ENCODE measurements around the gene TMPRSS11B.
"Not testable (repeated sequence)": the region's sequence is repeated elsewhere in the genome, so short reads cannot be mapped to it uniquely, and the experiment has no call there.

Gene TMPRSS11B, protein sequence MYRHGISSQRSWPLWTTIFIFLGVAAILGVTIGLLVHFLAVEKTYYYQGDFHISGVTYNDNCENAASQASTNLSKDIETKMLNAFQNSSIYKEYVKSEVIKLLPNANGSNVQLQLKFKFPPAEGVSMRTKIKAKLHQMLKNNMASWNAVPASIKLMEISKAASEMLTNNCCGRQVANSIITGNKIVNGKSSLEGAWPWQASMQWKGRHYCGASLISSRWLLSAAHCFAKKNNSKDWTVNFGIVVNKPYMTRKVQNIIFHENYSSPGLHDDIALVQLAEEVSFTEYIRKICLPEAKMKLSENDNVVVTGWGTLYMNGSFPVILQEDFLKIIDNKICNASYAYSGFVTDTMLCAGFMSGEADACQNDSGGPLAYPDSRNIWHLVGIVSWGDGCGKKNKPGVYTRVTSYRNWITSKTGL

DNA sequence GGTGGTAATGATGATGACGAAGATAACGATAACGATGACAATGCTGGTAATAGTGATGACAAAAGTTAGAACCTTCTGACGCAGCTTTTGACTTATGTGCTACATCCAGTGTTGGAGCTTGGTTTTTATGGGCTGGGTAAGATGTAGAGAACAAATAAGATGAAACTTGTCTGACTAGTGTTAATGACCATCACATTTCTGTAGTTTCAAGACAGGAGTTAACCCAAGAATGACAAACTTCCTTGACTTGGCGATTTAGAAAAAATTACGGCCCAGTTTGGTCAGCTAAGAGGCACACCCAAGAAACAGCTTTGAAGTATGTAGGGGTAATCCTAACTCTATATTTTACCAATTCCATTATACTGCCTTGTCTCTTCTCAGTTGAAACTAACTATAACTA lies at the start of gene TMPRSS11B:
Gene TMPRSS11B (minus strand): TSS at position 101 of the 400 bp plus-strand sequence. CDS start 136 bp downstream, outside the sequence.
- no peak for DNase-seq

DNA sequence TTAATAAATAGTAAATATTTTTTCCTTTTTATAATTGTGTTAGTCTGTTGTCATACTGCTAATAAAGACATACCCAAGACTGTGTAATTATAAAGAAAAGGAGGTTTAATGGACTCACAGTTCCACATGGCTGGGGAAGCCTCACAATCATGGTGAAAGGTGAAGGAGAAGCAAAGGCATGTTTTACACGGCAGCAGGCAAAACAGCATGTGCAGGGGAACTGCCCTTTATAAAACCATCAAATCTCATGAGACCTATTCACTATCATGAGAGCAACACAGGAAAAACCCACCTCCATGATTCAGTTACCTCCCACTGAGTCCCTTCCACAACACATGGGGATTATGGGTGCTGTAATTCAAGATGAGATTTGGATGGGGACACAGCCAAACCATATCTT lies 45.8 kb upstream of the TMPRSS11B start:
- DNase-seq = no peak

DNA sequence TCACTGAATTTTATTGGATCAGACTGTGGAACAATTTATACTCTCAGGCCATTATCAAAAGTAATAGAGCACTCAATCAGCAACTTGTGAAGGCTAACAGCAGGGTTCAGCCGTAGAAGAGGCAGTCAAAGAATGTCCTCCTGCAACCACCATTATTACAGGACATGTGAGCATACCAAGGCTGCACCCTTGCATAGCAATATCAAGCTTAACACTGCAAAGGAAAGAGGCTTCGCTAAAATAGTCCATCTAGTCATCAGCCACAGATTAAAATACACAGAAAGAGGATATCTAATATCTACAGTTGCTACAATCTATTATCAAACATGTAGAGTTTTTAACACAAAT lies 42.9 kb upstream of the TMPRSS11B start:
- no peak for DNase-seq

DNA sequence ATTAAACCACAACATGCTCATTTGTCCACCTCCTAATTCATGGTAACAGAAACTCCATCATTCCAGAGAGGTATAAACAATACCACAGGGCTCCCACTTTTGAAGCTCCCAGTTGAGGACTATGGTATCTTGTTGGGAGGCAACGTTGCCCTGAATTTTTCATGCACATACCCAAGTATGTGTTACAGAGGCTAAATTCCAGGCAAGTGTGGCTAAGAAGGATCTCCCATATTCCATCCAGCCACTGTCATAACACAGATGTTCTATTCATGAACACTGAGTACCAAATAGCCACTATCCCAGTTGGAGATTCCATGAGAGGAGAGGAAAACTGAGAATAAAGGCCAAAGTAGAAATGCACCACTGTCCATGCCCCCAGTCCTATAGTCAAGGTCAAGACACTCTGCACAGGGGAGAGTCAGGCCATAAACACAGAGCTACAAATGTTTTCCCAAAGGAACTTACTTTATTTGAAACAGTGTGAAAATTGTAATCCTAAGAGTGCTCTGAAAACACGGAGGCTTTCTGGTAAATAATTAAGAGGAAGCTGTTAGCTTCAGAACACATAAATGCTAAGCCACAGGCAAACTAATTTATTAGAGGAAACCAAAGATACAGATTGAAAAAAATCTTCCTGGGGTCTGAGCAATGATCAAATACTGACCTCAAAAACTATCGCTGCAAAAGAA lies 42.4 kb upstream of the TMPRSS11B start:
- DNase-seq = no peak

DNA sequence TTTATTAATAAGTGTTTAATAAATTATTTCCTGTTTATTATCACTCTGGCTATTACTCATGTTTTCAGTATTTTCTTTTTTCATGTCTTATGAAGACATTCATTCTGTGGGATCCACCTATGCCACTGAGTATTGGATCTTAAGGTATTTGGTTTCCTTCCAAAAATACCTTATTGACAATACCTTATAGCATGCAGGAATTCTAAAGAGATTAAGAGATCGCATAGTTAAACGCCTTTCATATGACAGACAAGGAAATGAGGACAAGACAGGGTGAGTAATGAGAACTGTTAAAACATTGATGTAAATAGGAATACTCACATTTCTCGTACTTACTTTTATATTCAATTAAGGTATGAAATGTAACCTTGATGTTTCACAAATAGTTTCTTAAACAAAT lies 38.2 kb upstream of the TMPRSS11B start:
- no peak for DNase-seq

DNA sequence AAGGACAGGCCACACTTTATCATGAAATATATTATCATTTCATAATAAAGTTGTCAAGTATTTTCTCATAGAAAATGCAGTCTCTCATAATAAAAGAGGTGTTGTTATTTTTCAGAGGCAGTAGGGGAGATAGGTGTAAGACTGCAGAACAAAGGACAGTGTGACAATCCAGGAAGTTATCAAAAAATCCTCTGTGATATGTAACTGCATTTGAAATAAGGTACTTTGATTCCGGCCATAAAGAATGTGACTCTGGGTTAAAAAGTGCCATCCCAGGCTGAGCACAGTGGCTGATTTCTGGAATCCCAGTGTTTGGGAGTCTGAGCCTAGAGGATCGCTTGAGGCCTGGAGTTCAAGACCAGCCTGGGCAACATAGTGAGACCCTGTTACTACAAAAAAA lies 37.6 kb upstream of the TMPRSS11B start:
- no peak for DNase-seq

DNA sequence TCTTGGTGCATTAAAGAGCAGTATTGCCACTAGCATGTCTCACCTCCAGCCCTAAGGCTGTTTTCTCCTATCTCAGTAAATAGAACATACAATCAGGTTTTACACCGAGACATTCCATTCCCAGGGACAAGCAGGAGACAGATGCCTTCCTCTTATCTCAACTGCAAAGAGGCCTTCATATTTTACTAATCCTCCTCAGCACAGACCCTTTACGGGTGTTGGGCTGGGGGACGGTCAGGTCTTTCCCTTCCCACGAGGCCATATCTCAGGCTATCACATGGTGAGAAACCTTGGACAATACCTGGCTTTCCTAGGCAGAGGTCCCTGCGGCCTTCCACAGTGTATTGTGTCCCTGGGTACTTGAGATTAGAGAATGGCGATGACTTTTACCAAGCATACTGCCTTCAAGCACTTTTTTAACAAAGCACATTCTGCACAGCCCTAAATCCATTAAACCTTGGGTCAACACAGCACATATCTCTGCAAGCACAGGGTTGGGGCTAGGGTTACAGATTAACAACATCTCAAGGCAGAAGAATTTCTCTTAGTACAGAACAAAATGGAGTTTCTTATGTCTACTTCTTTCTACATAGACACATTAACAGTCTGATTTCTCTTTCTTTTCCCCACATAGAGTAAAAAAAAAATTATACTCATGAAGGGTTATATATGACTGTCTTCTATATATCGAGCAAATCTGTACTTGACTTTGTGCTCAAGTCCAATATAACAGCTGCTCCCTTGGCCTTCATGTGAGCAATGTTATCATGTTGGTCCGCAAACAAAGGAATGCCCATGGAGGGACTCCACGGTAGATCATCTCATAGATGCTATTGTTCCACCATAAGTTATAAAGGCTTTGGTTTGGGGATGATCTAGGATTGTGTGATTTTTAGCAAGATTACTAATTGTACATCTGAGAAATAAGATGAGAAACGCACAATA lies 36.6 kb upstream of the TMPRSS11B start:
- not testable (repeated sequence) for DNase-seq

DNA sequence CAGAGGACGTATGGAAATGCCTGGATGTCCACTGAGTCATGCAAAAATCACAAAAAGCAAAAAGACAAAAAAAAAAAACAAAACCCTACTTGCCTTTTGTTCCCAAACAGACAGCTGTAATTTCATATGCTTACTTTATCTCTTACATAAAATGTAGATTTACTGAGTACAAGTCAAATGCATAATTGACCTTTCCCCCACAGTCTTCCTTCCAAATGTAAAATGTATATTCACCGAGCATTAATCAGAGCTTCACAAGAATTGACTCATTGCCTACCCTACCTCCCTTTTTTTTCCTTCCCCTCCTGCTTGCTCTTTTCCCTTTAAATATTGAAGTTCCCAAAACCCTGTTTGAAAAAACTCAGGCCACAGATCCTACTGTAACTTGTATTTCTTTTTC lies 32.5 kb upstream of the TMPRSS11B start:
- no peak for DNase-seq

DNA sequence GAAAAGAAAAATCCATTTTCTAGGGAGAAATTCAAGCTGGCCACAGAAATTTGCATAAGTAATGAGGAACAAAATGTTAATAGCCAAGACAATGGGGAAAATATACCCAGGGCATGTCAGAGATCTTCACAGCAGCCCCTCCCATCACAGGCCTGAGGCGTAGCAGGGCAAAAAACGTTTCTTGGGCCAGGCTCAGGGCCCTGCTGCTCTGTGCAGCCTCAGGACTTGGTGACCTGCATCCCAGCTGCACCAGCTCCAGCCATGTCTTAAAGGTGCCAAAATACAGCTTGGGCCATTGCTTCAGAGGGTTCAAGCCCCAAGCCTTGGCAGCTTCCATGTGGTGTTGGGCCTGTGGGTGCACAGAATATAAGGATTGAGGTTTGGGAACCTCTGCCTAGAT lies 32.1 kb upstream of the TMPRSS11B start:
- DNase-seq = no peak

DNA sequence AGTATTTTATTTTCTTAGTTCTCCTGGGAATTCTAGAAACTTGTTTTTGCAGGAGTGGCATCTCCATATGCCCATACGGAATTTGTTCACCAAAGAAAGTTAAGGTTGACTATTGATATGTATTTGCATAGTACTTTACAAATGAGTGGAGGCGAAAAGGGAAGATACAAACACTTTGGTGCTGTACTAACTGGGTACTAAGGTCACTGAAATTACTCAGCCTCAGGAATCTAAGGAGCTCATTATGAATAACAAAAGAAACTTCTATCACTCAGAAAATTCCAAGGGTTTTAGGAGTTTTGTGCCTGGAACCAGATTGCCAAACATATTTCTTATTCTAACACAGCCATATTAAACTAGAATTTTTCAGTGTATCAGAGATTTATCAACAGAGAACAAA lies 27.4 kb upstream of the TMPRSS11B start:
- no peak for DNase-seq

DNA sequence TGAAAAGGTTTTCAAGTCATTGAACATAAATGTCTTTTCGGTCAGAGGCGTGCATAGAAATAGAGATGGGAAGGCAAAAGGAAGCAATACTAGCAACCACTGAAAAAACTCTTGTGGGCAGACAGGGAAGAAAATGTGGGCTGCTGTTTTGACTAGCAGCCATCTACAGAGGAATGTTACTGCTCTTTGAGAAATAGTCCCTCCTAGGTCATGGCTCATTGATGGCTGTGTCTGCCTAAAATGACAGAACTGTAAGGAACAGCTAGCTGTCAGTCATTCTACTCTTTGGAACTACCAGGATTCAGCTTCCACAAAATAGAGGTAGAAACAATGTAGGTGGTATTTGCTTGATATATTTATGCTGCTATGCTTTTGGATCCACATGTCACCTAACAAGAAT lies 26.9 kb upstream of the TMPRSS11B start:
- DNase-seq = no peak

DNA sequence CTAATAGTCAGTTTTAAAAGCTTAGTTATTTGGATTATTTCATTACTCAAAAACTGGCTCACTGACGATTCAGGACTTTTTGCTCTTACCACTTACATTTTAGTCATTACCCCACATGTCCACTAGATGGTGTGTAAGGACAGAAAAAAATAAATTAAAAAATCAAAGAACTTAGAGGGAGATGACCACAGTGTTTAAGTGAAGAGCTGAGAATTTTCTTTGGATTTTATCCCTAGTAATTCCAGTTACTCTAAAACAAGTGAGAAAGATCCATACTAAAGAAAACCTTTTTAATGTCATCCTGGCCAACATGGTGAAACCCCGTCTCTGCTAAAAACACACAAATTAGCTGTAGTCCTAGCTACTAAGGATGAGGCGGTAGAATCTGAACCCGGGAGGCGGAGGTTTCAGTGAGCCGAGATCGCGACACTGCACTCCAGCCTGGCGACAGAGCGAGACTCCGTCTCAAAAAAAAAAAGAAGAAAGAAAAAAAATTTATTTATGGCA lies 26.4 kb upstream of the TMPRSS11B start:
- peak; percentile 31 for DNase-seq

DNA sequence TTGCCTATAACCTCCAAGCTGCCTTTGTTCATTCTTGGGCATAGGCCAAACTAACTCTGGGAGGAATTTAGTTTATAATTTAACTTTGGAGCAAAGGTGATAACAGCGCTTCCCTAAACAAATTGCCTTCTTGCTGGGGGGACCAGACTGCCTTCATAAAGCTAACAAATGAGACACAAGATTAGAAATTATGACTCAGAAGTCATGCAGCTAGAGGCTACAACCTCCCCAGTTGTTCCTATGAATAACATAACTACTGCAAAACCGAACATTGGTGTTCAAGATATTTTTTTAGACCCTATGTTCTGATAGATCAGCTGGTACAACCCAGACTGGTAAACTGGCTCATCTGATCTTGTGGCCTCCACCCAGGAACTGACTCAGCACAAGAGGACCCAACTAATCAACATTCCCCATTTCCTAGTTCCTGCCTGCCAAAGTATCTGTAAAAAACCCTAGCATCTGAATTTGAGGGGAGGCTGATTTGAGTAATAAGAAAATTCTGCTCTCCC lies 22.0 kb upstream of the TMPRSS11B start:
- DNase-seq = no peak

DNA sequence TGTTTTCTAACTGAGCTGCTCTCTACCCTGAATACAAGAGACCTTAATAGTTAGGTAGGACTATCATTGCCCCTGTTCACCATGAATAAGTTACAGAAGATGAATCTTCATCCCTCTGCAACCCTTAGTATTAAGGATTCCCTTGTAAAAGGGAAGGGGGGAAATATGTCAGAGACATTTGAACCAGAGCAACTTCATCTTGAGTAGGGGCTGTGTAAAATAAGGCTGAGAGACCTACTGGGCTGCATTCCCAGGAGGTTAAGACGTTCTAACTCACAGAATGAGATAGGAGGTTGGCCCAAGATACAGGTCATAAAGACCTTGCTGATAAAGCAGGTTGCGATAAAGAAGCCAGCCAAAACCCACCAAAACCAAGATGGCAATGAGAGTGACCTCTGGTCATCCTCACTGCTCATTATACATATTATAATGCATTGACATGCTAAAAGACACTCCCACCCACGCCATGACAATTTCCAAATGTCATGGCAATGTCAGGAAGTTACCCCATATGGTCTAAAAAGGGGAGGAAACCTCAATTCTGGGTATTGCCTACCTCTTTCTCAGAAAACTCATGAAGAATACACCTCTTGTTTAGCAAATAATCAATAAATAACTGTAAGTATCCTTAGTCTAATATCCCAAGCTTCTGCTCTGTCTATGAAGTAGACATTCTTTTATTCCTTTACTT lies 19.5 kb upstream of the TMPRSS11B start:
- DNase-seq = no peak

DNA sequence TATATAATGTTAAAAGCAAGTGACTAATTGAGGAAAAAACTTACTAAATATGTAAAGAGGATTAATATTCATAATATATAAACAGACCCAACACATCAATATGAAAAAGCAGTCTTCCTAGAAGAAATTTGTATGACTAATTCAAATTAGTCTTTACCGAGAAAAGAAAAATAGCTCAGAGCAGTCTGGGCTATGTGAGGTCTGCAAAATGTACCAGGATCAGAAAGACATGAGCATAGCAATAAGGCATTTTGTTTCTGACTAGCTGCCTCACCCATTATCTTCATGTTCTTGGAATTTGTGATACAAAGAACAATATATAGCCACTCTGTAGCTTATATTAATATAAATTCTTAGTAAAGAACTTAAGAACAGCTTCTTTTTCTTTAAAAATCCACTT lies 13.7 kb upstream of the TMPRSS11B start:
- no peak for DNase-seq

DNA sequence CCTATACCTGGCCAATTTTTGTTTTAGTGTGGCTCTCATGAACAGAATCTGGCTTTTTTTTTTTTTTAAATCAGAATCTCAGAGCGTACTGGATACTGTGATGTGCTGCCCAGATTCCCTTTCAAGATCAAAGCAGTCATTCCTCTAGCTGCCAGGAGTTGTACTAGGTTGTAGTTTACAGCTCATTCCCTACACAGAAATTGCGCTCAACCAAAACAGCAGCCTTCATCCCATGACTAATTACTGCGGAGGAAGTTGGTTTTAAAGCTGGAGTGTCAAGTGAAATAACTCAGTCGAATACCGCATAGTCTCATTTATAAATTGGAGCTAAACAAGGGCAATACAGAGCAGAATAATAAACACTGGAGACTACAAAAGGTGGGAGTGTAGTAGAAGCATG lies 12.2 kb upstream of the TMPRSS11B start:
- no peak for DNase-seq

DNA sequence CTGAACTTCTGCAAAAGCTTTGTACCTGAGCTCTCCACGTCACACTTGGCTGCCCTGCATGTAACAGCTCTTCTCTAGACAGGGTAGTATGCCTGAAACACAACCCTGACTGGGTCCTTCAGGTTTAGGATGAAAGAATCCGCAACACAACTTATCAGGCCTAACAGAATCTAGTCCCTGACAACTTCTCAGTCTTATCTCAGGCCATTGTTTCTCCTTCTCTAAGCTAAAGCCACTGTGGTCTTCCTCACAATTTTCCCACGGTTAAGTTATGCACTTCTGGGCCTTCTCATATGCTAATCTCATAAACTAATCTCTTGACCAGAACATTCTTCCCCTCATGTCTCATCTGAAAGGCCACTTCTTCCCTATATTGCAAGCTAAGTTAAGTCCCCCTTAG lies 10.8 kb upstream of the TMPRSS11B start:
- DNase-seq = no peak

DNA sequence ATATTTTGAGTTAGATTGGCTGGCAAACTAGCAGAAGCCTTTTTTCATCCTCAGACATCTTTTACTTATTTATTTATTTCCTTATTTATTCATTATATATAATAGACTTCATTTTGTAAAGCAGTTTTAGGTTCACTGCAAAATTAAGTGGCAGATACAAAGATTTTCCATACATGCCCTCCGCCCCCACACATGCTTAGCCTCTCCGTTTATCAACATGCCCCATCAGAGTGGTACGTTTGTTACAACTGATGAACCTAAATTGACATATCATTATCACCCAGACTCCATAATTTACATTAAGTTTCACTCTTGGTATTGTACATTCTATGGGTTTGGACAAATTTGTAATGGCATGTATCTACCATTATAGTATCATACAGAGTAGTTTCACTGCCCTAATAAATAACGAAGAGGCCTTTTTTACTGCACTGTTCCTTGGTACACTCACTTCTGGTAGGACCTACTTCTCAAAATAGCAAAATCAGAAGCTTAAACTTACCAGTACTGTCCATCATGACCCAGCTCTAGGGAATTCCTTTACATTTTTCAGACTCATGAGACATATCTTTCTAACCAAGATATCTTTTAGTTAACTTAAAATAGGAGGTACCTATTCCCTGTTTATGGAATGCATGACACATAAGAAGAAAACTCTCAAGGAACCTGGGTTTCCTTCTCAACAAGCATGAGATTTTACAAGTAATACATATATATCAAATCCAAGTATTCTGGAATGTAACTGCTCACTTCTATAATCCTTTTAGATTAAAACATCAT lies 4.8 kb upstream of the TMPRSS11B start:
- no peak for DNase-seq

DNA sequence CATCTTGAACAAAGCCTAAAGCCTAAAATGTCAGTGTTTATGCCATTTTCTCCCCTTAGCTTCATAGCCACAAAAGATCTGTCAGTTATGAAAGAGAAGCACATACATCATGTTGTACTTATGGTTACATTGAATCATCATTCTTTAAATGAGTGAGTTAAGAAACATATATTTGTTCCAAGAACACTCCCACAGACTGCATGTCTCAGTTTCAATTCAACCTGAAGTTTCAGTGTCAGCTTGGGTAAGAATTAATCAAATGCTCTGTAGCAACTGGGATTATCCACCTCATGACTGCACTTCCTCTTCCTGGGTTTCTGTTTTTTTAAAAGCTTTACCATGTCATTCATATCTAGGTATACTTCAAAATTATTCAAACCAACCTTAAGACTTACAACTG lies 3.9 kb upstream of the TMPRSS11B start:
- peak; percentile 28 for DNase-seq

DNA sequence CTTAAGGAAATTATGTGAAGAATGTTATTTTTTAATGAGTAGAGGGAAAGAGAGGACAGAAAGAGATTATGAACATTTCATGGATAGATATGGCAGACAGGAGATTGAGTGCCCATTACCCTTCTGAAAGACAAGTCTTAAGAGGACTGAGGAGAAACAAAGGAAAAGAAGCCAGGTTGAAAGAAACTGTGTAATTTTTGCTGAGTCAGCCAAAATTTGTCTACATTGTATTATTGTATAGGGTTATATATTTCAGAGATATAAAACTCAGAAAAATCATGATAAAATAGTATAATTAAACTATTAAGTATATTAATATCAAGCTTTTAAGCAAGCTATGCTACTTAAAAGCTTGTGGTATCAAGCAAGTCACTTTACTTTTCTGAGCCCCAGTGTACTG lies 4.9 kb downstream of the TMPRSS11B start:
- DNase-seq = no peak

DNA sequence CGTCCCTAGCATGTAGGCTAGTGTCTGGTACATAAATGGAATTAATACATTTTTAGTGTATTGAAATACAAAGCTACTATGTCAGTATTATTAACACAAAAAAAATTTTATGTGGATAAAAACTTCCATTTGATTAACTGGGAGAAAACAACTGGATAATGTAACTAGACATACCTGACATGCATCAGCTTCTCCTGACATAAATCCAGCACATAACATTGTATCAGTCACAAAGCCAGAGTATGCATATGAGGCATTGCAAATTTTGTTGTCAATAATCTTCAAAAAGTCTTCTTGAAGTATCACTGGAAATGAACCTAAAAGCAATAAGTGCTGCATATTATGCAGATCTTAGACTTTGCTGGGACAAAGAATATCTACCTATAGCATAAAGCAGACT lies 16.9 kb downstream of the TMPRSS11B start:
- DNase-seq = no peak

DNA sequence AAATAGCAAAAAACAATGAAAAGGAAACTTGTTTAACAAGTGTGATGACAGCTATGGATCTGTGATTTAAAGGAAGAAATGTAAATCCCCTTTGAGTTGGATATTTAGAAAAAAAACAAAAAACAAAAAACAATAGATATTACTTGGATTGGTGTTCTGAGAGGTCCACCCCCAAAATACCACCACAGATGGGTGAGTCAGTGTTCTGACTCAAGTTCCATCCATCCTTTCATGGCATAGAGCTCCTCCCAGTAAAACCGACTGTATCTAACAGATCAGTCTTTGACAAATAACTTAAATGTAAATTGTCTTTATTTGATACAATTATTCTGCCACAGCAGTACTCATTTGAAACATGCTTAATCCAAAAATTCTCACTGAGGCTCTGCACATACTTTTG lies 27.4 kb downstream of the TMPRSS11B start:
- no peak for DNase-seq
